Body of pancreas (tissue), 4 donors: ENCODE data around the gene RASL10B. TPM values are rescaled to one million over a fixed set of nuclear protein-coding genes. Genes with fewer than 3 reads are reported as not detected.
"Not testable (repeated sequence)": the region's sequence is repeated elsewhere in the genome, so short reads cannot be mapped to it uniquely, and the experiment has no call there.

Experiments used
- ATAC-seq: fragments of 150-250 bp; one replicate; pipeline ENCODE4 v1.9.1; 2016
- DNase-seq, 4 donors: peaks; one replicate each; pipeline ENCODE4 v3.0.0-alpha.2; 2019
- H3K27ac ChIP-seq, 4 donors: fragments of 200-600 bp; sonication (generic); 1 replicate in 3 of 4; 2 replicates in 1 of 4; pipeline versions ENCODE4 v1.5.1 to v1.6.1; 2016 to 2019; ENCODE audit warnings: mild to moderate bottlenecking in 1 of 4, mixed read lengths in 1 of 4, moderate library complexity in 1 of 4
- H3K27me3 ChIP-seq, 2 donors: fragments of 200-600 bp; sonication (generic); one replicate each; pipeline ENCODE4 v1.6.0; 2016; ENCODE audit warnings: mild to moderate bottlenecking in 1 of 2
- H3K36me3 ChIP-seq, 2 donors: fragments of 200-600 bp; sonication (generic); replicated peaks in 1 of 2; 2 replicates each; pipeline ENCODE4 v1.5.1; 2016; ENCODE audit warnings: low read depth in 2 of 2; ENCODE audit not compliant: insufficient read depth in 1 of 2
- H3K4me1 ChIP-seq: fragments of 200-600 bp; sonication (generic); one replicate; pipeline ENCODE4 v1.6.0; 2016
- H3K4me3 ChIP-seq, 2 donors: fragments of 200-600 bp; sonication (generic); 1 replicate in 1 of 2; 2 replicates in 1 of 2; pipeline ENCODE4 v1.5.1; 2016 to 2019
- H3K9me3 ChIP-seq, 3 donors: fragments of 200-600 bp; sonication (generic); 1 replicate in 2 of 3; 2 replicates in 1 of 3; pipeline ENCODE4 v1.5.1; 2016
- POLR2A ChIP-seq, 3 donors: fragments of 450-650 bp; IDR thresholded peaks; one replicate each; pipeline ENCODE4 v1.6.1; 2016; ENCODE audit warnings: antibody characterized with exemption in 3 of 3, mild to moderate bottlenecking in 2 of 3
- WGBS, 2 donors: methylation state at CpG; one replicate each; pipeline ENCODE4 v1.1.5; 2017; 5-methylcytosine and 5-hydroxymethylcytosine counted together
- intact Hi-C: fragments of 100-400 bp; cut with DNase I; formaldehyde crosslinking; loops from one replicate; pipeline ENCODE4 v1.15.1; 2023
- total RNA-seq, 2 donors: library from RNA; depleted of rRNA; stranded (reverse); fragments of >200 nt; gene quantifications; one replicate each; pipeline ENCODE4 v1.1.0, GENCODE V29; 2016
- TF ChIP-seq, protein P1 (sequence below), 7 experiments: fragments of 450-650 bp in 4 of 7; fragments of 200-600 bp in 3 of 7; sonication (generic) in 3 of 7; IDR thresholded peaks; one replicate each; pipeline ENCODE4 v1.5.1; 2016 to 2019; ENCODE audit warnings: antibody characterized with exemption in 7 of 7

RASL10B gene
- total RNA-seq, 2 donors from 2014 or later, result 8.8 to 17.8 TPM

DNA sequence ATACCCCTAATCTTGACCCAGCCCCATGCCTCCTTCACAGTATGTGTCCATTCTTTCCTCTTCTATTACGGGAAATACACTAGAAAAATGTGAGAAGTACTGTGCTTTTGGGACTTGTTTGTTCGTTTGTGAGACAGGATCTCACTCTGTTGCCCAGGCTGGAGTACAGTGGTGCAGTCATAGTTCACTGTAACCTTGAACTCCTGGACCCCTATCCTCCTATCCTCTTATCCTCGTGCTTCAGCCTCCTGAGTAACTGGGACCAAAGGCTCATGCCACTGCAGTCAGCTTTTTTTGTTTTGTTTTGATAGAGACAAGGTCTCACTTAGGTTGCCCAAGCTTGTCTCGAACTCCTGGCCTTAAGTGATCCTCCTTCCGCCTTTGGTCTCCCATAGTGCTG, 29.9 kb upstream of the RASL10B start:
- intact Hi-C loops, result no loop called here
- 80 to 88% methylated on average over 5 of the region's 5 CpGs for WGBS, 2 donors
- ATAC-seq (no peak), DNase-seq (no peak)
- Histone ChIP-seq H3K27ac (no peak overlapping the region), H3K4me1 (peaks cover 7% of the 10 kb centered on the region), H3K27me3 (no peaks in the 10 kb centered on the region), H3K4me3 (no peak overlapping the region), H3K9me3 (no peaks in the 10 kb centered on the region), H3K36me3 (no peaks in the 10 kb centered on the region)
- TF ChIP-seq POLR2A (IDR thresholded peaks at IDR 0.05), result no peak
- TF ChIP-seq, protein P1, sequence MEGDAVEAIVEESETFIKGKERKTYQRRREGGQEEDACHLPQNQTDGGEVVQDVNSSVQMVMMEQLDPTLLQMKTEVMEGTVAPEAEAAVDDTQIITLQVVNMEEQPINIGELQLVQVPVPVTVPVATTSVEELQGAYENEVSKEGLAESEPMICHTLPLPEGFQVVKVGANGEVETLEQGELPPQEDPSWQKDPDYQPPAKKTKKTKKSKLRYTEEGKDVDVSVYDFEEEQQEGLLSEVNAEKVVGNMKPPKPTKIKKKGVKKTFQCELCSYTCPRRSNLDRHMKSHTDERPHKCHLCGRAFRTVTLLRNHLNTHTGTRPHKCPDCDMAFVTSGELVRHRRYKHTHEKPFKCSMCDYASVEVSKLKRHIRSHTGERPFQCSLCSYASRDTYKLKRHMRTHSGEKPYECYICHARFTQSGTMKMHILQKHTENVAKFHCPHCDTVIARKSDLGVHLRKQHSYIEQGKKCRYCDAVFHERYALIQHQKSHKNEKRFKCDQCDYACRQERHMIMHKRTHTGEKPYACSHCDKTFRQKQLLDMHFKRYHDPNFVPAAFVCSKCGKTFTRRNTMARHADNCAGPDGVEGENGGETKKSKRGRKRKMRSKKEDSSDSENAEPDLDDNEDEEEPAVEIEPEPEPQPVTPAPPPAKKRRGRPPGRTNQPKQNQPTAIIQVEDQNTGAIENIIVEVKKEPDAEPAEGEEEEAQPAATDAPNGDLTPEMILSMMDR (IDR thresholded peaks at IDR 0.05), result no peak

DNA sequence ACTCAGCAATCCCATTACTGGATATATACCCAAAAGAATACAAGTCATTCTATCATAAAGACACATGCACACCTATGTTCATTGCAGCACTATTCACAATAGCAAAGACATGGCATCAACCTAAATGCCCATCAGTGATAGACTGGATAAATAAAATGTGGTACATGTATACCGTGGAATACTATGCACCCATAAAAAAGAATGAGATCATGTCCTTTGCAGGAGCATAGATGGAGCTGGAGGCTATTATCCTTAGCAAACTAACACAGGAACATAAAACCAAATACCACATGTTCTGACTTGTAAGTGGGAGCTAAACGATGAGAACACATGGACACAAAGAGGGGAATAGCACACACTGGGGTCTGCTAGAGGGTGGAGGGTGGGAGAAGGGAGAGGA, 28.1 kb upstream of the RASL10B start:
- H3K27ac ChIP-seq, H3K4me3 ChIP-seq, H3K9me3 ChIP-seq, intact Hi-C loops, H3K27me3 ChIP-seq, H3K36me3 ChIP-seq, DNase-seq, ATAC-seq: not testable (repeated sequence)
- peaks cover 17% of the 10 kb centered on the region for H3K4me1 ChIP-seq
- 93 to 98% methylated on average over 2 of the region's 2 CpGs for WGBS, 2 donors

DNA sequence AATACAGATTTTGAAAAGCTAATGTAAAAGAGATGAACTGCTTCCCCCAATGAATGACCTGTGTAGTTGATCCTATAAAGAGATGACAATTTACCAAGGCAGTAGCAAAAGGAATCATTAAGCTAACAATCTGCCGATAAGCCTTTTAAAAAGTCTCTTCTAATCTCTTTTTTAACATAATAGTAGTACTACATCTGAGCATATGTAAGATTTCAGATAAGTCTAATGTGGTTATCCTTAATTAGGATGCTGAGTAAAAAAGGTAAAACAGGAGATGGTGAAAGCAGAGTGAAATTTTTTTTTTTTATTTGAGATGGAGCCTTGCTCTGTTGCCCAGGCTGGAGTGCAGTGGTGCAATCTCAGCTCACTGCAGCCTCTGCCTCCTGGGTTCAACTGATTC, 26.2 kb upstream of the RASL10B start:
- ATAC-seq (no peak), DNase-seq (no peak)
- peaks cover 33% of the 10 kb centered on the region for H3K4me1 ChIP-seq
- no peaks in the 10 kb centered on the region for H3K36me3 ChIP-seq
- WGBS, 2 donors, result 93 to 100% methylated on average over 1 of the region's 1 CpG
- H3K27me3 ChIP-seq, result no peaks in the 10 kb centered on the region
- no peaks in the 10 kb centered on the region for H3K9me3 ChIP-seq
- intact Hi-C loops, result no loop called here
- H3K4me3 ChIP-seq, result no peak overlapping the region
- TF ChIP-seq, protein P1 (IDR thresholded peaks at IDR 0.05), result no peak
- TF ChIP-seq POLR2A (IDR thresholded peaks at IDR 0.05), result no peak
- no peak overlapping the region for H3K27ac ChIP-seq

DNA sequence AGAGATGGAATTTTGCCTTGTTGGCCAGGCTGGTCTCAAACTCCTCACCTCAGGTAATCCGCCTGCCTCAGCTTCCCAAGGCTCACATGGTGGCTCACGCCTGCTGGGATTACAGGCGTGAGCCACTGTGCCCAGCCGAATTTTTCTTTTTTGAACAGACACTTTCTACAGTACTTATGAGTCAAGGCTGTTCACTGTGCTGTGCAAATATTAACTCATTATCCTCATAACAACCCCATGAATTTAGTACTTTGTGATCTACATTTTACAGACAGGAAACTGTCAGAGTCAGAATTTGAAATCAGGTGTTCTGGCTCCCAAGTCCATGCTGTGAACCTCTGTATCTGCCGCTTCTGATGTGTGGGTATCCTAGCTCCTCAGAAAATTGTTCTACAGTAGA, 25.7 kb upstream of the RASL10B start:
- 62 to 75% methylated on average over 5 of the region's 5 CpGs for WGBS, 2 donors
- no peak for ATAC-seq
- no peak overlapping the region for H3K4me3 ChIP-seq
- H3K27me3 ChIP-seq, result no peaks in the 10 kb centered on the region
- H3K36me3 ChIP-seq, result no peaks in the 10 kb centered on the region
- no peaks in the 10 kb centered on the region for H3K9me3 ChIP-seq
- no peak for DNase-seq
- intact Hi-C loops, result no loop called here
- no peak for TF ChIP-seq POLR2A (IDR thresholded peaks at IDR 0.05)
- TF ChIP-seq, protein P1 (IDR thresholded peaks at IDR 0.05), result no peak
- peaks cover 33% of the 10 kb centered on the region for H3K4me1 ChIP-seq
- no peak overlapping the region for H3K27ac ChIP-seq

DNA sequence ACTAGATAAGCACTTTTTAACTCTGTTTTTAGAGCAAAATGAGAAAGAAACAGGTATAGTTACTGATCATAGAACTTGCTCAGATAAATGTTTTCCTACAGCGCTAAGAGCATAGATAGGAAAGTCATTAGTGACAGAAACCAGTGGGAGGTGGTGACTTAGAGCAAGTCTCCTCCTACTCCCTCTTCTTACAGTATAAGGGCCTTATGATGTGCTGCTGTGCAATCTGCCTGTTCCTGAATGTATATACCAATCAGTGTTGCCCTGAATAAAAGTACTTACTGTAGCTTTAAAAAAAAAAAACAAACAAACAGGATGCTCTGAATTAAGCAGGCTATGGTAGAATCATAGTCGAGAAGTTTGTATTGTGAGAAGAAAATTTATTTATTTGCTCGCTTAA, 23.3 kb upstream of the RASL10B start:
- peak overlapping the region in 2 of 4 donors; percentile 21 to 58 for H3K27ac ChIP-seq
- no peak for TF ChIP-seq POLR2A (IDR thresholded peaks at IDR 0.05)
- TF ChIP-seq, protein P1 (IDR thresholded peaks at IDR 0.05), result no peak
- WGBS, 2 donors, result 48% methylated on average over 3 of the region's 3 CpGs
- H3K36me3 ChIP-seq, result no peaks in the 10 kb centered on the region
- no peaks in the 10 kb centered on the region for H3K9me3 ChIP-seq
- DNase-seq (no peak), ATAC-seq (no peak)
- intact Hi-C loops, result no loop called here
- H3K4me1 ChIP-seq, result peaks cover 44% of the 10 kb centered on the region
- H3K27me3 ChIP-seq, result no peaks in the 10 kb centered on the region
- no peak overlapping the region for H3K4me3 ChIP-seq
